Adrenal gland (tissue), 5 donors: ENCODE measurements around the gene HCK.

Source experiments
- POLR2A ChIP-seq, 2 donors: fragments of 450-650 bp; IDR thresholded peaks; one replicate each; pipeline ENCODE4 v1.6.1; 2017; ENCODE audit warnings: antibody characterized with exemption in 2 of 2, mild to moderate bottlenecking in 2 of 2, moderate library complexity in 1 of 2
- TF ChIP-seq, protein P1 (sequence below), 6 experiments: fragments of 450-650 bp in 4 of 6; fragments of 200-600 bp in 2 of 6; sonication (generic) in 1 of 6; IDR thresholded peaks; 1 replicate in 5 of 6; 2 replicates in 1 of 6; pipeline versions ENCODE4 v1.5.1 to v1.8.0; 2016 to 2021; ENCODE audit warnings: antibody characterized with exemption in 6 of 6, mild to moderate bottlenecking in 2 of 6, moderate library complexity in 1 of 6
- donor health status: DM: no; HTN: no; CAD: no.

DNA sequence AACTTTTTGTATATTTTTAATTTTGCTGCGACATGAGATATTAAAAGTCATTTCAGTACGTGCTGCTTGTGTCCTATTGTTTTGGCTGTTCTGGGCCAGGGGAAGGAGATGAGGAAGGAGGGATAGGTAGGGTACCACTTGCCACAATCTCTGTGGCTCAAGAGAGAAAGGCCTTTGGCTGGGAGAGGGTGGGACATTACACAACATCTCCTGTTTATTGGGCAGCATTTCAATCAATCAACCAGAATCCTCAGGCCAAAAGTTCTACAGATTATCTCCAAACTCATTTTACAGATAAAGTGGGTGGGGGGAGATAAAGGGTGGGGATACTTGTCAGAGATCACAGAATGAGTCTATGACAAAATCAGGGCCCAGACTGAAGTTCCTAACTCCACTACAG, 48.7 kb upstream of the HCK start:
- TF ChIP-seq, protein P1, sequence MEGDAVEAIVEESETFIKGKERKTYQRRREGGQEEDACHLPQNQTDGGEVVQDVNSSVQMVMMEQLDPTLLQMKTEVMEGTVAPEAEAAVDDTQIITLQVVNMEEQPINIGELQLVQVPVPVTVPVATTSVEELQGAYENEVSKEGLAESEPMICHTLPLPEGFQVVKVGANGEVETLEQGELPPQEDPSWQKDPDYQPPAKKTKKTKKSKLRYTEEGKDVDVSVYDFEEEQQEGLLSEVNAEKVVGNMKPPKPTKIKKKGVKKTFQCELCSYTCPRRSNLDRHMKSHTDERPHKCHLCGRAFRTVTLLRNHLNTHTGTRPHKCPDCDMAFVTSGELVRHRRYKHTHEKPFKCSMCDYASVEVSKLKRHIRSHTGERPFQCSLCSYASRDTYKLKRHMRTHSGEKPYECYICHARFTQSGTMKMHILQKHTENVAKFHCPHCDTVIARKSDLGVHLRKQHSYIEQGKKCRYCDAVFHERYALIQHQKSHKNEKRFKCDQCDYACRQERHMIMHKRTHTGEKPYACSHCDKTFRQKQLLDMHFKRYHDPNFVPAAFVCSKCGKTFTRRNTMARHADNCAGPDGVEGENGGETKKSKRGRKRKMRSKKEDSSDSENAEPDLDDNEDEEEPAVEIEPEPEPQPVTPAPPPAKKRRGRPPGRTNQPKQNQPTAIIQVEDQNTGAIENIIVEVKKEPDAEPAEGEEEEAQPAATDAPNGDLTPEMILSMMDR (IDR thresholded peaks at IDR 0.05): no peak
- no peak for TF ChIP-seq POLR2A (IDR thresholded peaks at IDR 0.05)
